ENCODE data around the gene GNAL.

GNAL gene

GRCh38 chr18:11775436-11776174, 86.5 kb downstream of the GNAL start:
- DNase-seq = no peak

- no peak for DNase-seq
These were observed 91.0 kb downstream of the GNAL start for GRCh38 chr18:11780042-11780441.

GRCh38 chr18:11783716-11784331, 94.8 kb downstream of the GNAL start:
- no peak for DNase-seq

- no peak for DNase-seq
These were observed 95.7 kb downstream of the GNAL start for GRCh38 chr18:11784674-11785304.

- DNase-seq = peak; percentile 32
These were observed 96.5 kb downstream of the GNAL start for GRCh38 chr18:11785444-11786055.

- peak; percentile 58 for DNase-seq
These were observed 100.8 kb downstream of the GNAL start for GRCh38 chr18:11789716-11790510.

- no peak for DNase-seq
These were observed 102.1 kb downstream of the GNAL start for GRCh38 chr18:11791131-11791530.

GRCh38 chr18:11792632-11793031, 103.6 kb downstream of the GNAL start:
- DNase-seq = no peak

- DNase-seq = no peak
These were observed 105.1 kb downstream of the GNAL start for GRCh38 chr18:11794195-11794594.

- no peak for DNase-seq
These were observed 106.9 kb downstream of the GNAL start for GRCh38 chr18:11795916-11796315.

- no peak for DNase-seq
These were observed 109.2 kb downstream of the GNAL start for GRCh38 chr18:11798271-11798670.

- no peak for DNase-seq
These were observed 110.0 kb downstream of the GNAL start for GRCh38 chr18:11799066-11799465.

GRCh38 chr18:11800566-11801334, 111.7 kb downstream of the GNAL start:
- no peak for DNase-seq

- DNase-seq = no peak
These were observed 112.5 kb downstream of the GNAL start for GRCh38 chr18:11801573-11801972.

- DNase-seq = no peak
These were observed 113.1 kb downstream of the GNAL start for GRCh38 chr18:11802158-11802557.

- DNase-seq = no peak
These were observed 113.5 kb downstream of the GNAL start for GRCh38 chr18:11802586-11802985.

GRCh38 chr18:11807233-11807632, 118.2 kb downstream of the GNAL start:
- no peak for DNase-seq

- DNase-seq = no peak
These were observed 119.2 kb downstream of the GNAL start for GRCh38 chr18:11808001-11808855.

- DNase-seq = no peak
These were observed 120.8 kb downstream of the GNAL start for GRCh38 chr18:11809895-11810294.

GRCh38 chr18:11810379-11810778, 121.3 kb downstream of the GNAL start:
- DNase-seq = no peak

- no peak for DNase-seq
These were observed 121.9 kb downstream of the GNAL start for GRCh38 chr18:11811009-11811408.

All from retina (tissue), 1 donor.